HepG2 (cell line): ENCODE measurements around the gene BMF.

ENCODE experiments used
- EEA1 ChIP-seq: sonication (generic); formaldehyde crosslinking; IDR thresholded peaks from 2 replicates; pipeline ENCODE4 v1.5.1; 2020; ENCODE audit warnings: mild to moderate bottlenecking, missing genetic modification reagents, borderline replicate concordance
- MZF1 ChIP-seq: sonication (generic); formaldehyde crosslinking; IDR thresholded peaks from 2 replicates; pipeline ENCODE4 v1.8.1; 2023; ENCODE audit warnings: mild to moderate bottlenecking, missing genetic modification reagents, borderline replicate concordance
- SNAPC2 ChIP-seq: sonication (generic); formaldehyde crosslinking; IDR thresholded peaks from 2 replicates; pipeline ENCODE4 v1.8.1; 2022; ENCODE audit warnings: mild to moderate bottlenecking, missing genetic modification reagents
- ZBTB21 ChIP-seq: sonication (generic); formaldehyde crosslinking; IDR thresholded peaks from 2 replicates; pipeline ENCODE4 v1.4.0; 2020; ENCODE audit warnings: missing genetic modification reagents
- ZNF576 ChIP-seq: sonication (generic); formaldehyde crosslinking; IDR thresholded peaks from 2 replicates; pipeline ENCODE4 v1.4.0; 2020; ENCODE audit warnings: mild to moderate bottlenecking, missing genetic modification reagents
- TF ChIP-seq, protein P1 (sequence below): sonication (generic); formaldehyde crosslinking; IDR thresholded peaks from 2 replicates; pipeline ENCODE4 v1.5.0; 2020; ENCODE audit warnings: mild to moderate bottlenecking, missing genetic modification reagents, borderline replicate concordance
- TF ChIP-seq, protein P2 (sequence below): sonication (generic); formaldehyde crosslinking; IDR thresholded peaks from 2 replicates; pipeline ENCODE4 v1.4.0; 2020; ENCODE audit warnings: mild to moderate bottlenecking, missing genetic modification reagents
- TF ChIP-seq, protein P3 (sequence below): sonication (generic); formaldehyde crosslinking; IDR thresholded peaks from 2 replicates; pipeline ENCODE4 v1.5.0; 2020; ENCODE audit warnings: mild to moderate bottlenecking, missing genetic modification reagents, moderate library complexity

- TF ChIP-seq, protein P1, sequence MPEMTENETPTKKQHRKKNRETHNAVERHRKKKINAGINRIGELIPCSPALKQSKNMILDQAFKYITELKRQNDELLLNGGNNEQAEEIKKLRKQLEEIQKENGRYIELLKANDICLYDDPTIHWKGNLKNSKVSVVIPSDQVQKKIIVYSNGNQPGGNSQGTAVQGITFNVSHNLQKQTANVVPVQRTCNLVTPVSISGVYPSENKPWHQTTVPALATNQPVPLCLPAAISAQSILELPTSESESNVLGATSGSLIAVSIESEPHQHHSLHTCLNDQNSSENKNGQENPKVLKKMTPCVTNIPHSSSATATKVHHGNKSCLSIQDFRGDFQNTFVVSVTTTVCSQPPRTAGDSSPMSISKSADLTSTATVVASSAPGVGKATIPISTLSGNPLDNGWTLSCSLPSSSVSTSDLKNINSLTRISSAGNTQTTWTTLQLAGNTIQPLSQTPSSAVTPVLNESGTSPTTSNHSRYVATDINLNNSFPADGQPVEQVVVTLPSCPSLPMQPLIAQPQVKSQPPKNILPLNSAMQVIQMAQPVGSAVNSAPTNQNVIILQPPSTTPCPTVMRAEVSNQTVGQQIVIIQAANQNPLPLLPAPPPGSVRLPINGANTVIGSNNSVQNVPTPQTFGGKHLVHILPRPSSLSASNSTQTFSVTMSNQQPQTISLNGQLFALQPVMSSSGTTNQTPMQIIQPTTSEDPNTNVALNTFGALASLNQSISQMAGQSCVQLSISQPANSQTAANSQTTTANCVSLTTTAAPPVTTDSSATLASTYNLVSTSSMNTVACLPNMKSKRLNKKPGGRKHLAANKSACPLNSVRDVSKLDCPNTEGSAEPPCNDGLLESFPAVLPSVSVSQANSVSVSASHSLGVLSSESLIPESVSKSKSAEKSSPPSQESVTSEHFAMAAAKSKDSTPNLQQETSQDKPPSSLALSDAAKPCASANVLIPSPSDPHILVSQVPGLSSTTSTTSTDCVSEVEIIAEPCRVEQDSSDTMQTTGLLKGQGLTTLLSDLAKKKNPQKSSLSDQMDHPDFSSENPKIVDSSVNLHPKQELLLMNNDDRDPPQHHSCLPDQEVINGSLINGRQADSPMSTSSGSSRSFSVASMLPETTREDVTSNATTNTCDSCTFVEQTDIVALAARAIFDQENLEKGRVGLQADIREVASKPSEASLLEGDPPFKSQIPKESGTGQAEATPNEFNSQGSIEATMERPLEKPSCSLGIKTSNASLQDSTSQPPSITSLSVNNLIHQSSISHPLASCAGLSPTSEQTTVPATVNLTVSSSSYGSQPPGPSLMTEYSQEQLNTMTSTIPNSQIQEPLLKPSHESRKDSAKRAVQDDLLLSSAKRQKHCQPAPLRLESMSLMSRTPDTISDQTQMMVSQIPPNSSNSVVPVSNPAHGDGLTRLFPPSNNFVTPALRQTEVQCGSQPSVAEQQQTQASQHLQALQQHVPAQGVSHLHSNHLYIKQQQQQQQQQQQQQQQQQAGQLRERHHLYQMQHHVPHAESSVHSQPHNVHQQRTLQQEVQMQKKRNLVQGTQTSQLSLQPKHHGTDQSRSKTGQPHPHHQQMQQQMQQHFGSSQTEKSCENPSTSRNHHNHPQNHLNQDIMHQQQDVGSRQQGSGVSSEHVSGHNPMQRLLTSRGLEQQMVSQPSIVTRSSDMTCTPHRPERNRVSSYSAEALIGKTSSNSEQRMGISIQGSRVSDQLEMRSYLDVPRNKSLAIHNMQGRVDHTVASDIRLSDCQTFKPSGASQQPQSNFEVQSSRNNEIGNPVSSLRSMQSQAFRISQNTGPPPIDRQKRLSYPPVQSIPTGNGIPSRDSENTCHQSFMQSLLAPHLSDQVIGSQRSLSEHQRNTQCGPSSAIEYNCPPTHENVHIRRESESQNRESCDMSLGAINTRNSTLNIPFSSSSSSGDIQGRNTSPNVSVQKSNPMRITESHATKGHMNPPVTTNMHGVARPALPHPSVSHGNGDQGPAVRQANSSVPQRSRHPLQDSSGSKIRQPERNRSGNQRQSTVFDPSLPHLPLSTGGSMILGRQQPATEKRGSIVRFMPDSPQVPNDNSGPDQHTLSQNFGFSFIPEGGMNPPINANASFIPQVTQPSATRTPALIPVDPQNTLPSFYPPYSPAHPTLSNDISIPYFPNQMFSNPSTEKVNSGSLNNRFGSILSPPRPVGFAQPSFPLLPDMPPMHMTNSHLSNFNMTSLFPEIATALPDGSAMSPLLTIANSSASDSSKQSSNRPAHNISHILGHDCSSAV (CRISPR knock-in tag), result no peak
- TF ChIP-seq SNAPC2 (no peak), ZBTB21 (CRISPR knock-in tag) (no peak), ZNF576 (CRISPR knock-in tag) (no peak), MZF1 (CRISPR knock-in tag) (no peak), EEA1 (no peak)
- TF ChIP-seq, protein P2, sequence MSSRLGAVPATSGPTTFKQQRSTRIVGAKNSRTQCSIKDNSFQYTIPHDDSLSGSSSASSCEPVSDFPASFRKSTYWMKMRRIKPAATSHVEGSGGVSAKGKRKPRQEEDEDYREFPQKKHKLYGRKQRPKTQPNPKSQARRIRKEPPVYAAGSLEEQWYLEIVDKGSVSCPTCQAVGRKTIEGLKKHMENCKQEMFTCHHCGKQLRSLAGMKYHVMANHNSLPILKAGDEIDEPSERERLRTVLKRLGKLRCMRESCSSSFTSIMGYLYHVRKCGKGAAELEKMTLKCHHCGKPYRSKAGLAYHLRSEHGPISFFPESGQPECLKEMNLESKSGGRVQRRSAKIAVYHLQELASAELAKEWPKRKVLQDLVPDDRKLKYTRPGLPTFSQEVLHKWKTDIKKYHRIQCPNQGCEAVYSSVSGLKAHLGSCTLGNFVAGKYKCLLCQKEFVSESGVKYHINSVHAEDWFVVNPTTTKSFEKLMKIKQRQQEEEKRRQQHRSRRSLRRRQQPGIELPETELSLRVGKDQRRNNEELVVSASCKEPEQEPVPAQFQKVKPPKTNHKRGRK (CRISPR knock-in tag), result no peak
- TF ChIP-seq, protein P3, sequence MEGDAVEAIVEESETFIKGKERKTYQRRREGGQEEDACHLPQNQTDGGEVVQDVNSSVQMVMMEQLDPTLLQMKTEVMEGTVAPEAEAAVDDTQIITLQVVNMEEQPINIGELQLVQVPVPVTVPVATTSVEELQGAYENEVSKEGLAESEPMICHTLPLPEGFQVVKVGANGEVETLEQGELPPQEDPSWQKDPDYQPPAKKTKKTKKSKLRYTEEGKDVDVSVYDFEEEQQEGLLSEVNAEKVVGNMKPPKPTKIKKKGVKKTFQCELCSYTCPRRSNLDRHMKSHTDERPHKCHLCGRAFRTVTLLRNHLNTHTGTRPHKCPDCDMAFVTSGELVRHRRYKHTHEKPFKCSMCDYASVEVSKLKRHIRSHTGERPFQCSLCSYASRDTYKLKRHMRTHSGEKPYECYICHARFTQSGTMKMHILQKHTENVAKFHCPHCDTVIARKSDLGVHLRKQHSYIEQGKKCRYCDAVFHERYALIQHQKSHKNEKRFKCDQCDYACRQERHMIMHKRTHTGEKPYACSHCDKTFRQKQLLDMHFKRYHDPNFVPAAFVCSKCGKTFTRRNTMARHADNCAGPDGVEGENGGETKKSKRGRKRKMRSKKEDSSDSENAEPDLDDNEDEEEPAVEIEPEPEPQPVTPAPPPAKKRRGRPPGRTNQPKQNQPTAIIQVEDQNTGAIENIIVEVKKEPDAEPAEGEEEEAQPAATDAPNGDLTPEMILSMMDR, result no peak
Observed at GRCh38 chr15:40095371-40096093, 13.1 kb downstream of the BMF start.
